HL-60 (cell line): ENCODE results near the gene ANKK1.

Experiments used
- DNase-seq, 2 experiments: peaks; one replicate each; pipeline ENCODE4 v3.0.0-alpha.2; 2010 to 2020; ENCODE audit warnings: low read depth in 1 of 2, low spot score in 1 of 2
- H3K27ac ChIP-seq: fragments of 250-450 bp; sonication (Bioruptor Pico); replicated peaks from 2 replicates; pipeline ENCODE4 v1.5.1; 2020; ENCODE audit warnings: mild to moderate bottlenecking, moderate library complexity
- H3K27me3 ChIP-seq: fragments of 250-450 bp; sonication (Bioruptor Pico); 2 replicates; pipeline ENCODE4 v1.5.1; 2021; ENCODE audit warnings: mild to moderate bottlenecking, moderate library complexity; ENCODE audit not compliant: insufficient read depth, poor library complexity, severe bottlenecking
- H3K4me3 ChIP-seq: replicated peaks from 2 replicates; pipeline ENCODE4 v1.5.1; 2011; ENCODE audit warnings: mild to moderate bottlenecking, control low read depth, low read length; ENCODE audit not compliant: insufficient read depth
- CTCF ChIP-seq: IDR thresholded peaks from one replicate; pipeline ENCODE4 v1.5.1; 2011; ENCODE audit warnings: low read length, control low read depth, inconsistent platforms; ENCODE audit not compliant: insufficient read depth
- GABPA ChIP-seq: IDR thresholded peaks from 2 replicates; pipeline ENCODE4 v1.6.1; 2012; ENCODE audit warnings: low read depth
- POLR2AphosphoS5 ChIP-seq: IDR thresholded peaks from 2 replicates; pipeline ENCODE4 v1.6.1; 2012; ENCODE audit warnings: low read depth
- REST ChIP-seq: IDR thresholded peaks from 2 replicates; pipeline ENCODE4 v1.6.1; 2012; ENCODE audit warnings: low read depth; ENCODE audit not compliant: insufficient replicate concordance
- SPI1 ChIP-seq: IDR thresholded peaks from 2 replicates; pipeline ENCODE4 v1.6.1; 2012; ENCODE audit warnings: low read depth, mild to moderate bottlenecking, borderline replicate concordance

Gene ANKK1

DNA sequence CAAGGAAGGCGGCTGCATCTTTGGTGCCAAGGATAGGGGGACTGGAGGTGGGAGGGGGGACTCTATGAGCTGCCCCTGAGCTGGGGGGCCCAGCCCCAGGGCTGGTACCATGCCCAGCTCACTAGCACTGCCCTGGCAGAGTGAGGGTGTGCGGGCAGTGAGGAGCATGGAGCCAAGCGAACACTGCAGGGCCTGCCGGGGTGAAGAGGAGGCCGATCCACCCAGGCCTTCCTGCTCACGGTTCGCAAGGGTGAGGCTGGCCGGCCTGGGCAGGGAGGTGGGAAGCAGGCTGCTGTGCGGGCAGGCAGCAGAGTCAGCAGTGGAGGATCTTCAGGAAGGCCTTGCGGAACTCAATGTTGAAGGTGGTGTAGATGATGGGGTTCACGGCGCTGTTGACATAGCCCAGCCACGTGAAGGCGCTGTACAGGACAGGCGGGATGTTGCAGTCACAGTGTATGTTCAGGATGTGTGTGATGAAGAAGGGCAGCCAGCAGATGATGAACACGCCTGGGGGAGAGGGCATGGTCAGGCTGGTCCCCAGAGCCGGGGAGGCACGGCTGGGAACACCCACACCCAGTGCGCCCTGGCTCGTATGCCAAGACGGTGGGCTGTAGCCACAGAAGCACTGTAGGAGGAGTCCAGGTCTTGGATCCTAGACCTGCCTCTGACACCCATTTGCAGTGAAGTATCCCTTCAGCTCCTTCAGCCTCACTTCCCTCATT lies 23.0 kb downstream of the ANKK1 start:
- Histone ChIP-seq H3K27ac (no peak overlapping the region), H3K27me3 (no peaks in the 10 kb centered on the region), H3K4me3 (no peak overlapping the region)
- TF ChIP-seq POLR2AphosphoS5 (no peak), REST (no peak), SPI1 (no peak), GABPA (no peak), CTCF (no peak)
- no peak for DNase-seq

- no peak for TF ChIP-seq SPI1
- TF ChIP-seq GABPA = no peak
- TF ChIP-seq REST = no peak
- TF ChIP-seq CTCF = no peak
- no peak for TF ChIP-seq POLR2AphosphoS5
- Histone ChIP-seq H3K4me3 (no peak overlapping the region), H3K27ac (no peak overlapping the region), H3K27me3 (no peaks in the 10 kb centered on the region)
- no peak for DNase-seq
These were observed 24.0 kb downstream of the ANKK1 start for GRCh38 chr11:113411536-113411935.

- Histone ChIP-seq H3K4me3 (no peak overlapping the region), H3K27me3 (no peaks in the 10 kb centered on the region), H3K27ac (no peak overlapping the region)
- TF ChIP-seq POLR2AphosphoS5 = no peak
- no peak for TF ChIP-seq CTCF
- no peak for TF ChIP-seq SPI1
- TF ChIP-seq REST = no peak
- TF ChIP-seq GABPA = no peak
- DNase-seq = no peak
These were observed 25.1 kb downstream of the ANKK1 start for GRCh38 chr11:113412675-113413074.
